HG02678 (cell line): ENCODE data around the gene CSF2.
A peak's percentile ranks its signal among the peaks of the same experiment; 100 is the strongest.

Experiments used
- ATAC-seq: cut with Tn5 transposase; IDR thresholded peaks from one replicate; pipeline ENCODE4 v1.9.1; 2021; ENCODE audit warnings: mild to moderate bottlenecking, moderate library complexity; ENCODE audit not compliant: unreplicated experiment

The CSF2 gene

DNA sequence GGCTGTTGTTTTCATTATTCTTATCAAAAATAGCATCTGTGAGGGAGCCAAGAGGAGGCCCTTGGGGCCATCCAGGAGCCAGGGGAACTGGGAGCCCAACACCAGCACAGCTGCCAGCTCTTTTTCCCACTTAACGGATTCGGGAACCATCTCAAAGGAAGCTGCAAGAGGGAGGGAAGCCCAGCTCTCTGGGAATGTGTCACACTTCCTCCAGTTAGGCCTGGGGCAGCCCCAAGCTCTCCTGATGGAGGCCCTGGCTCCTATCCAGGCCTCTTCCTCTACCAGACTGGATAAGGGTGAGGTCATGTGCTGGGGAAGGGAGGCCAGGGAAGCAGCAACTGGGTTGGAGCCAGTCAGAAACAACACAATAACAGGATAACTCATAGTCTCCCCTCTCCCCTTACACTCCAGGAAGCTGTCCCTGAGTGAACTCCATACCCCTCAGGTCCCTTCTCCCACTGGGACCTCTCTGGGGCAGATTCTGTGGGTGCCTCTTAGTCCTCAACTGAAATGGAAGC, 12.7 kb downstream of the CSF2 start:
- no peak for ATAC-seq

DNA sequence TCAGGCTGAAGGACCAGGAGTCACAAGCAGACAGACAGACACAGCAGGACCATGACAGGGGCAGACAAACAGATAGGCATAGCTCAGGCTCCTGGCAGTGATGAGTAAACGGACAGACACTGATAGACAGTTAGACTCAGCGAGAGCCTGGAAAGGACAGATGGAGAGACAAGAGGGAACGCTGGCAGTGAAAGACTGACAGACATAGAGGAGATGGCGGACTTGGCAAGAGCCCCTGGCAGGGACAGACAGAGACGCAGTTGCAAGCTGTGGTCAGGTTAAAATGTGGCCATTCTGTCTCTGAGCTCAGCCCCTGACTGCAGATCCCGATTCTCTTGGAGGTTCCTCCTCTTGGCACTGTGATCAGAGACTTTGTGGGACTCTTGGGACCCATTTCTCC, 13.6 kb downstream of the CSF2 start:
- no peak for ATAC-seq

DNA sequence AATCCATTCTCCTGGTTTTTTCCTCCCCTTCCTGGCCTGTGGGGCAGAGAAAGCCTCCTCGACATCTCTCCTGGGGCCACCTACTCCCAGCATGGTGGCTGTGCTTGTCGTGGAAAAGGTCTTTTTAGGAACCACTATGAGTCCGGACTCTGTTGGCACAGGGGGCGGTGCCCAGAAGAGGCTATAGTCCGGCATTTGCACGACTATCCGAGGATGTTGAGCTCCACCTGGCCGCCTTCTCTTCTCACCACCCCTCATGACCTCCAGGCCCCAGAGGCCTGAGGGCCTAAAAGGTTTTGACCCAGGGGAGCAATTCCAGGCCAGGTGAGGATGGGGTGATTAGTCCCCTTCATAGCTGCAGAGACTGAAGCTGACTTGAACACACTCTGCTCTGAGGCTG, 14.1 kb downstream of the CSF2 start:
- no peak for ATAC-seq

DNA sequence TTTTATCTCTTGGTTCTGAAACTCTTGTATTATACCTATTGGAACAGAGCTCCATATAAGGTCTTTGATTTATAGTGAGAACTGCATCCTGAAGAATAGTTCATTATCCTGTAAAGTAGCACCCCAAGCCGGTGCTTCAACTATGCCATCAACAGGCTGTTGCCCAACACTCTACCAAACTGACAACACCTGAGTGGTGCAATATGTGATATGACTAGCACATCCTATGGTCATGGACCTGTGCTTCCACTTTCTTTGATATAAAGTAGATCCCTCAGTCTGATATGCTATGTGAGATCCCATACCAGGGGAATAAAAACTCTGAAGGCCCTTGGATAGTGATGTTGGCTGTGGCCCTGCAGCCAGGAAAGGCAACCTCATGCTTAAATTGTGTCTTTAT, 15.8 kb downstream of the CSF2 start:
- no peak for ATAC-seq

DNA sequence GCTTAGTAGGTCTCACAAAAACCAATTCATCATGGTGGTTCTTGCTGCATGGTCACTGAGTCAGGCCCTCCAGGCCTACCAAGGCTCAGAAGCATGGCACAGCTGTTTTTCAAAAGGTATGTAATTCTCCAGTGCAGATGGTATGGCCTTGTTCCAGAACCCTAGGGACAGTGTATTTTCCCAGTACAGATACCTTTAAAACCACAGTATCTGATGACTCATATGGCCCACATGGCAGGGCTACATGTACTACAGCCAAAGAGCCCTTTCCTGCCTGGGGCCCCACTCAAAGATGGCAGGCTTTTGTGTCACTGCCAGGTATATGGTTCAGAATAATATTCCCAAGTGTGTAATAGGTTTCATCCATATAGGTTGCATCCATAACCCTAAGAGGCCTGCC, 16.5 kb downstream of the CSF2 start:
- ATAC-seq = no peak

DNA sequence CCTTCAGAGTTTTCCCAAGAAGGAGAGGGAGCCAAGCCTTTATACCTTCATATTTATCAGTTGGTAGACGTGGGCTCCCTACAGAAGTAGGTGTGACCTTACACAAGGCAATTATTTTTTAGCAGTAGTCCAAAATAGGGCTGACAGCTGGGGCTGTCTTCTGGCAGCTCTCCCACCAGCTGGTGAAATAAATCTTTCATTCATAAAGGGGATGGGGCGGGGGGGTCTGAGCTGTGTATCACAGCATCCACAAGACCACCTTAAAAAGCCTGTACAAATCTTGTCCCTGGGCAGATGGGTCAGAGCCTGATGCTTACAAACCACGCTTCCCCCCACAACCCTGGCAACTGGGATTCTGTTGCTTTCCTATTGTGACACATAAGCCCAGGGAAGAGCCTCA, 19.7 kb downstream of the CSF2 start:
- ATAC-seq = no peak

DNA sequence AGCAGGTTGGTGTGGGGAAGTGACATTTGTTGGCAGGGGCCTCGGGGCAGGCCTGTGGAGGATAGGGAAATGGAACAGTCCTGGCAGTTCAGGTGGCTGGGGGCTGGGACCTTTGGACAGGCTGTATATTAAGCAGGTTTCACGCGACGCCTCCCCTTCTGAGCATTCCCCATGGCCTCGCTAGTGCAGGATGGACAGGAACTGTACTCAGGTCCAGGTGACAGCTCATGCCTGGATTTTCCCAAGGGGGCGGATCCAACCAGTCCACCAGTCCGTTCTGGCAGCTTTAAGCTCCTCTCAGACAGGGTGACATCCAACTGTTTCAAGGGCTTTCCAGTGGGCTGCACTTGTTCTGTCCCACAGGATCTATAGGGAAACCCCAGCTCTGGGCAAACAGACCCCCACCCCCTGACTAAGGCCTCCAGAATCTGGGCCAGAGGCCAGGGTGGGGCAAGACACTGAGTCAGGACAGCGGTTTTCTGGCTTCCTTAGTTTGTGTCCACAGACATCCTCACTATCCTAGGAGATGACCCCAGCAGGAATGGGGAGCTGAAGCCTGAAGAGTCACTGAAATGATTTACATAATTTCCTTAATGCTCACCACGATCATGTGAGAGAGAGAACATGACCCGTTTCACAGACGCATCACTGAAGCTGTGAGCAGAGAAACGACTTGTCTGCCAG, 20.9 kb downstream of the CSF2 start:
- ATAC-seq = no peak

DNA sequence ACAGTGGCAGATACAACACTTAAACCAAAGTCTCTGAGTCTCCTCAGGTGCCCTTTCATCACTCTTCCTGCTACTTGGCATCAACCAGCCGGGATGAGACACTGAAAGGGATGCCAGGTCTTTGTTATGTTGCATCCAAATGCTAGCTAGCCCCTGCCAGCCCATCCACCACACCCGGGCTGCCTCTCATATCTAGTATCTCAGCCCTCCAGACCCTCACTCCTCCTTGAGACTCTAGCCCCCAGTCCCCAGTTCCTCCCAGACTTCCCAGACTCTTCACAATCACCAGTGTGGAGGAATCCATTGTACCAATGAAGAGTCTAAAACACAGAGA, 21.5 kb downstream of the CSF2 start:
- no peak for ATAC-seq

DNA sequence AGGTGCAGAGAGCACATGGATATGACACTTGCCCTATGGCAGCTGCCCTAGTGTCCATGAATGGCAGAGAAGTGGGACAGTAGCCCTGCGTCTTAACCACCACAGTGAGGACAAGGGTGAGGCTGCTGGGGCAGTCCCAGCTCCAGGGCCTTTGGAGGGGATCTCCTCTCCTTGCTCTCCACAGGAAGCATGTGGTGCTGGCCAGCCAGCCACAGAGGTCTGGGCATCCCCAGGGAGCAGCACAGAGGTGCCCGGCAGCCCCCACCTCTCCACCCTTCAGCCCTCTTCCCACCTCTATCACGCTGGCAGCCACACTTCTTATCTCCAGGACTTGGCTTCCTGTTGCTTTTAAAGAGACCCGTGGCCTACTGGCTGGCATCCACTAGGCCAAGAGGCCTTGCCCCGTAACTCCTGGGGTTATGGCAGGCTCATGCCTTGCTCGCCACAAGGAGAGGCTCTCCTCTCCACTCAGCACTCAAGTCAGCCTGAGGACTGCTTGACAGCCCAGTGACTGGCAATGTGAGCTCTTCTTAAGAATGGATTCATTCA, 21.9 kb downstream of the CSF2 start:
- no peak for ATAC-seq

DNA sequence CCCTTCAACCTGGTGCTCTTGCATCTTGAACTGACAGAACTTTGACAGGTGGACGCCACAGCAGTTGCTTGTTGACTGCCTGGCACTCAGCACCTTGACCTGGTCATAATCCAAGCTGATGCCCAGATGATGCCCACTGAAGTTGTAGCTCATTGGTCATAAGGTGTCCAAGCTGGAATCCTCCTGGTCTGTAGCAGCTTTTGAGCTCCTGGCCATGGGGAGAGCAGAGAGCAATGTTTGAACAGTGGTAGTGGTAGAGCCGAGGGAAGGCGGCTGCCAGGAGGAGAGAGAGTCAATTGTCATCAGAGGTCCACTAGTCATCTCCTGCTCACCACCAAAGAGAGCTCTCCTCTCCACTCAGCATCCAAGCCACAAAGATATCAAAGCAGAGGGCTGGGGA, 23.3 kb downstream of the CSF2 start:
- no peak for ATAC-seq

DNA sequence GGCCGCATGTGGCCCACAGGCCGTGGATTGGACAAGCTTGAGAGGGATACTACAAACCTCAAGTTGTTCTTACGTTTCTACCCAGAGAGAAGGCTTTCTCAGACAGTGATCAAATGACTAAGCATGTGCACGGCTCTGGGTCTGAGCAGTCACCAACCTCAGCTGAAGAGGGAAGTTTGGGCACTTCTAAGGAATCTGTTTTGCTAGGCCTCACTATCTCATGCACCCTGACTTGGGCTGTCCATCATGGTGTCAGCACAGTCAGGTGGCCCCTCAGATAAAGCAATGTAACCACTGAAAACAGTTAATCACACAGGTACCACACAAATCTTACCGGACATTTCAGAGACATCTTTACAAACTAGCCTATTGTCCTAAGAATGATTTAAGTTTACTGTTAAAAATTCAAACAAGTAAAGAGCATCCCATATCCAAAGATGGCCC, 24.6 kb downstream of the CSF2 start:
- ATAC-seq = no peak

DNA sequence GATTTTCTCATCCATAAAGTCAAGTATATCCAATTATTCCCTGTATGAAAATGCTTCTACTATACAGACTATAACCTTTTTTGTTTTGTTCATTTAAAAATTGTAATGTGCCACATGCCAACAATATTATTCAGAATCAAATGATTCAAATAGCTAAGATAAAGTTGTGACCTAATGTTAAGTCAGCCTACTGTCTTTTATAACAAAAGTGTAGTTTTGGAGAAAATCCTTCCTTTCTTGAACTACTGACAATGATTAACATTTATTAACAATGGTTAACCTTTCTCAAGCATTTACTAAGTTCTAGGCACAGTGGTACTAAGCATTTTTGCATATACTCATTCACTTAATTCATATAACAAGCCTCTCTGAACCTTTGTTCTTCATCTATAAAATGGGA, 25.0 kb downstream of the CSF2 start:
- no peak for ATAC-seq

DNA sequence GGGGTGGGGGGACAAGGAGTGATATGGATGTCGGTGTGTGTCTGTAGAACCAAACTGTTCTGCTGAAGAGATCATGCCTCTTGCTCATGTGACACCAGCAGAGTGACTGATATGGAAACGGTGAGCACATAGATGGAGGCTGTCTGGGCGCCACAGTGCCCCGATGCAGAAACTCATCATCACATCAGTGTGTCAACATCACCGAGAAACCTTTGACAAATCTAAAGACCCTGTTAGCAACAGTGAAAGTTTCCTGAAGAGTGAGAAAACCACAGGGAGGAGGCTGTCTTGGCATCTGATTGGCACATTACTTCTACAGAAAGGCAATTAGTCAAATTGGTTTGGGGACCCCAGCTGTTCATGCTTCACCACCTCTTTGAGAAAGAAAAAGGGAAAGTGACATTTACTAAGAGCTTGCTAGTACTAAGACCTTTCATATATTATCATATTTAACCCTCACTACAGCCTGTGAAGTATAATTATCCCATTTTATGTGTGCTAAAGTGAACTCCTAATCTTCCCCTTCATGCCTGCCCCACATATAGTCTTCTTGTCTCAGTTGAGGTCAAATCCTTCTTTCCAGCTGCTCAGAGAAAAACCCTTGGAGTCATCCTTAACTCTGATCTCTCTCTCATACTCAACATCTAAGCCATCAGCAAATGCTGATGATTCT, 25.6 kb downstream of the CSF2 start:
- peak; percentile 40 for ATAC-seq

DNA sequence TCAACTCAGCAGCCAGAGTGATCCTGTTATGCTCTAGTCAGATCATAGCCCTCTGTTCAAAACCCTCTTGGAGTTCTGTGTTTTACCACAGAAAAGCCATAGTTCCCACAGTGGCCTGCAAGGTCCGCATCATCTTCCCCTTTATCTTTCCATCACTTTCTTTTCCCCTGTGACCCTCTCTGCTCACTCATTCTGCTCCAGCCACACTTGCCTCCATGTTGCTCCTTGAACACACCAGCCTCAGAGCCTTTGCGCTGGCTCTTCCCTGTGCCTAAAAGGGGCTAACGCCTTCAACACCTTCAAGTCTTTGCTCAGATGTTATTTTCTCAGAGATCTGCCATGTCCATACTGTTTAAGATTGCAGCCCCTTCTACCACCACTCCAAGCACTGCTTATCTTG, 26.3 kb downstream of the CSF2 start:
- ATAC-seq = no peak

DNA sequence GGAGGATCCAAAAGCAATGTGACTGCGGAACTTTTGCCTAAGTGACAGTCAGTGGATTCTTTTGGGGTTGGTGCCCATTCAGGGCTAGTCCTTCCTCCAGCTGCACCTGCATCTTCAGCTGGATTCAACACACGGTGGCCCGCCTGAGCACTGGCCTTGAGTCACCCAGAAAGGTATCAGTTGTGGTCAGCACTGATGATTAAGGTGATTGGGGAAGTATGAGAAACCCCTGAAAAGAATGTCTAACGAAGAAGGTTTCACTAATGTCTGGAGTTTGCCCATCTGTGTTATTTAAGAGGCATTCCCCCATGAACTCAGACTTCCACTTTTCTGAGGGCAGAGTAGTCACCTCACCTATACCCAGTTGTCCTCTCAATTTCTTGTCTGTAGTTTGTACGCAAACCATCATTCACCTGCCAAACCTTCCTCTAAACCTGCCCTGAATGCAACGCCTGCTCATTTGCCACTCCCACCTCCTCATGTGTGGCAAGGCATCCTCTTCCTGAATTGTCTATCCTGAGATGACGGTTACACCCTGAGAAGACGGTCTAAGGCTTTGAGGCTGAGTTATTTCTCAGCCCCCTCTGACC, 27.2 kb downstream of the CSF2 start:
- ATAC-seq = peak; percentile 41

DNA sequence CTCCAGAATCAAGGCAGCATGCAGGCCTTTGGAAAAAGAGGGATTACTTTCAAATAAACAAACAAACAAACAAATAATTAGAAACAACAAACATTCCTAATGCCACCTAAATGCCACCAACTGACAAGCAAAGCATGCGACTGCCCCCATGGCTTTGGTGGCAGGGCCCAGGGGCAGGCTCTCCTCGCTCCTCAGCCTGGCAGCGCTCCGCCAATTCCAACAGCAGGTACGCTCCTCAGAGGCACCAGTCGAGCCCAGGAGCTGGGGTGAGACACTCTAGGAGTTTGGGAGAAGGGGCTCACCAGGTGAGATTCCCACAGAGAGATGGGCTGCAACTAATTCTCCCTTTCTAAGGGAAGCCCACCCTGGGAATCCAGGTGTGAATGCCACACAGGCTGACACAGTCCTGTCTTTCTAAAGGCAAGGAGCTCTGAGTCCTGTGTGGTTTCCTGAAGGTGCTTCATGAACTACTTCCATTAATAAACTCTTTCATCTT, 27.8 kb downstream of the CSF2 start:
- ATAC-seq = no peak

DNA sequence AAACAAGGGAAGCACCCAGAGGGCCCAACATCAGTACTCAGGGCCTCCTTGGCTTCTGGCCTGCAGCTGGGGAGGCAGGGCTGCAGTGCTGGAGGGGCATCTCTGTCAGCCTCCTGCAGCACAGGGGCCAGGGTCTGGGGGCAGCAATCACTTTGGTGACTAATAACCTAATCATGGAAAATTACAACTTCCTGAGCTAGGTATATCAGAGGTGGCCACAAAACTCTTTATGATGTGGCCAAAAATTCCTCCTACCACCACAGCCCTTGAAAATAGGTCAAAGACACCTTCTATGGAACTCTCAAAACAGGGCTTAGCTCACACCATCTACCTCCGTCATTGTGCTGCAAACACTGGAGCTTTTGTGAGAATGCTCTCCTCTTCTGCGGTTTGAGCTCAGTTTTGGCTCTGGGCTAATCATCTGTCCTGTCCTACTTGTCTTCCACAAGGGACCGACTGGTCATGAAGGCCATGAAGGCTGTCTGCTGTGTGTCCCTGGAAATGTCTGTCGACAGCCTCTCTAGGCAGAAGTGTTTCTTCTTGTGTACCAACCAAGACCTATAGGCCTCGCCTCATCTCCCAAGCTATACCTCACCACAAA, 28.6 kb downstream of the CSF2 start:
- ATAC-seq = no peak

DNA sequence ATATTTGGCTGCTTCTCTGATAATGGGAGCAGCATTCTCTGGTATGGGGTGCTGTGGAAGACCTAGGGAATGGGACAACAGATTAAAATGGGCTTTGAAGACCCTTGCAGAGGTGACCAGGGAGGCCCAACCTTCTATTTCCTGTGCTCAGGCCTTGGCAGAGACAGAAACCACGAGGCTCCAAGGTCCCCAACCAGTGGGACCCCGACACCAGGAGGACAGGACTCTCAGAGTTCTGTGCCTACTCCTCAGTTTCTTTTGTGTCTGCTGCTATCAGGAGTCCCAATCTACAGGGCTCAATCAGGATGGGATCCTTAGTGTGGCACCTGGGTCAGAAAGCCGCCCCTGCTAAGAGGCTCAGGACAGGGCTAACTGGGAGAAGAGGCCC, 29.3 kb downstream of the CSF2 start:
- ATAC-seq = no peak

DNA sequence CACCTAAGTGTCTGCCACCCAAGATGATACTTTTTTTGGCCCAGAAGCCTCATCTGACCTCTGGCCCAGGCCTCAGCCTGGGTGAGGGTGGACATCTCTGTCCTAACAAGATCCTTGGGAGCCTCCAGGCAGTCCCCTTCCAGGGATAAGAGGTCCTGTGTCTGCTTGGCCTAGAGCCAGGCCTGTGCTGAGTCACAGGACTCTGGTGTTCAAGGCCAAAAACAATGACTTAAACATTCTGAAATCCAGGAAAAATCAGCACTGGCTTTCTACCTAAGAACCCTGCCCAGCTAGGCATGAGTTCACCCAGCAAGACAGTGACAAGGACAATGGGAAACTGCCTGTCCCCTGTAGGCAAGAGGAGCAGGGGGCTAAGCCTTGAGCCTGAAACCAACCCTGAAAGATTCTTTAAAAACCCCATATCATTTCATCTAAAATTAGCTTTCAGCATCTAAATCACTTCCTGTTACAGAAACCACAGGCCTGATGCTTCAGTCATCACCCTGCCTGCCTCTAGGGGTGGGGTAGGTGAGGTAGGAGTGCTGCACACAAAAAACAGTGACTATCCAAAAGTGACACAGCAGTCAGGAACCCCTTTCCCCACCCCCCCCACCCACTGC, 29.9 kb downstream of the CSF2 start:
- ATAC-seq = peak; percentile 71

DNA sequence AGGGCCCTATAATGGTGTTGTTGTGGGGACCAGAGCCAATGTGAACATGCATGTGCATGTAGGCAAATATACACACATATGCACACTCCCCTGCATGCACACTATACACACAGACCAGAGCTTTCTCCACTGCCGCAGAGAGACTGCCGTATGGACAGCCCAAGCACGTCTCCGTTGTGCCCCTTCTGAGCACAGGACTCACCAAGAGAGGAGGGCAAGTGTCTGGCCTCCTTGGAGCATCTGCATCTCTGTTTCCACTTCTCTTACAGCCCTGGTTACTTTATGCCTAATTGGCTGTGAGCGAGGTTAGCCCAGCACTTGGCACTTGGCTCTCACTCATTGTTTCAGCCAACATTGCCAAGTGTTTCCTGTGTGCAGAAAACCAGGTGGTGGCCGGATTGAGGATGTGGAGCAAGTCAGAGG, 30.4 kb downstream of the CSF2 start:
- peak; percentile 21 for ATAC-seq

DNA sequence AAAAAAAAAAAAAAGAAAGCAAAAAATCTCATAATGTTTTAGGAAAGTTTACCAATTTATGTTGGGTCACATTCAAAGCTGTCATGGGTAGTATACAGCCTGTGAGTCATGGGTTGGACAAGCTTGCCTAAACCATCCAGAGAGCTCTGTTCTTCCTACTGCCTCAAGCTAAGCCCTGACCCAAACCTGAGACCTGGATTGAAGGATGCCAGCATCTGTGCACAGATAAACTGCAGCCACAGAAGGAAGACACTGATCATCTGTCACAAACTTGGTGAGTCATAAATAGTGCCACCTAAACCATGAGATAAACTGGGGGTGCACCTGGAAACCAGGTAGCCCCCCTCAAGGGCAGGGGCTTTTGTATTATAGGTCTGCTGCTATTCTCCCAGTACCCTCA, 31.0 kb downstream of the CSF2 start:
- ATAC-seq = no peak
